ENCODE measurements around the gene POR. TPM values are rescaled to one million over a fixed set of nuclear protein-coding genes. Genes with fewer than 3 reads are reported as not detected.

The POR gene
- total RNA-seq, 1 experiment from 2014 or later: 168 TPM

DNA sequence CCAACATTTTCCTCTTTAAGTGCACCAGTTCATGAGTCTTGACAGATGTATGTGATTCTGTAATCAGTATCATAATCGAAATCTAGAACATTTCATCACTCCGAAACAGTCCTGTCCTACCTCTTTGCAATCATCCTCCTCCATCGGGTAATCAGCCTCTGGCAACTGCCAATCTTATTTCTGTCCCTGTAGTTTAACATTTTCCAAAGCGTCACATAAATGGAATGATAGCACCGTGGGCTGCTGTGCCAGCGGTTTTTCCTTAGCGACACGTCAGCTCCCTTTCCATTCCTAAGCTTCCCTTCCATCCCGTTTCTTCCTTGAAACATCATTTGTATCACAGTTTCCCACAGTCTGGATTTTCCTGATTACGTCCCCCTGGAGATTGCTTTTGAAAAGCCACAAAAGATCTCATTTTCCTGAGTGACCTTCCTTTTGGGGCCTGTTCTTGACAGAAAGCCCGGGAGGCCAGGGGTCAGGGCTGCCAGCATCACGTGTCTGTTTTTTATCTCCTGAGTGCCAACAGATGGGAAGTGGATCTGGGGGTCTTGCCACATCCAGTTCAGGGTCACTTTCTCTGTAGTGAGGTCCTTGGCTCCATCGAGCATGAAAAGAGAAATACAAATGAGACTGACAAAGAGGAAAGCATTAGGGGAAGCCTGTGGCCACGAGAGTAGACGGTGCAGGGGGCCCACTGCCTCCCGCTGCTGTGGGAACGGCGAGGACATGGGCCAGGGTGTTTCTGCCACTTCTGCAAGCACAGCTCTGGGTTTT lies 47.8 kb downstream of the POR start:
- Histone ChIP-seq H3K36me3 (ENCODE audit: control insufficient read depth, insufficient read depth, low read length) (no peaks in the 10 kb centered on the region), H3K27ac (ENCODE audit: low read length) (no peak overlapping the region), H3K4me3 (ENCODE audit: low read depth in 2 of 2, low read length in 2 of 2) (no peak overlapping the region), H3K9me3 (ENCODE audit: control insufficient read depth, insufficient read depth, low read depth, low read length) (no peaks in the 10 kb centered on the region), H3K4me1 (ENCODE audit: control insufficient read depth, insufficient read depth, low read length) (0 out of 2 replicates have a peak, but pooled peaks cover 5% of the 10 kb centered on the region), H3K27me3 (ENCODE audit: control insufficient read depth, insufficient read depth, low read length) (no peaks in the 10 kb centered on the region)
- intact Hi-C loops (cut with micrococcal nuclease; ENCODE audit: unreplicated experiment) (no loop called here), in situ Hi-C loops (cut with HindIII; ENCODE audit: low pct_unique_long_range_greater_than_20kb, low sequenced_read_pairs) (no loop called here)
- POLR2A ChIA-PET: no interaction called here
- BruUV-seq (replicated peaks): no TSS peak
- TF ChIP-seq, protein P1, sequence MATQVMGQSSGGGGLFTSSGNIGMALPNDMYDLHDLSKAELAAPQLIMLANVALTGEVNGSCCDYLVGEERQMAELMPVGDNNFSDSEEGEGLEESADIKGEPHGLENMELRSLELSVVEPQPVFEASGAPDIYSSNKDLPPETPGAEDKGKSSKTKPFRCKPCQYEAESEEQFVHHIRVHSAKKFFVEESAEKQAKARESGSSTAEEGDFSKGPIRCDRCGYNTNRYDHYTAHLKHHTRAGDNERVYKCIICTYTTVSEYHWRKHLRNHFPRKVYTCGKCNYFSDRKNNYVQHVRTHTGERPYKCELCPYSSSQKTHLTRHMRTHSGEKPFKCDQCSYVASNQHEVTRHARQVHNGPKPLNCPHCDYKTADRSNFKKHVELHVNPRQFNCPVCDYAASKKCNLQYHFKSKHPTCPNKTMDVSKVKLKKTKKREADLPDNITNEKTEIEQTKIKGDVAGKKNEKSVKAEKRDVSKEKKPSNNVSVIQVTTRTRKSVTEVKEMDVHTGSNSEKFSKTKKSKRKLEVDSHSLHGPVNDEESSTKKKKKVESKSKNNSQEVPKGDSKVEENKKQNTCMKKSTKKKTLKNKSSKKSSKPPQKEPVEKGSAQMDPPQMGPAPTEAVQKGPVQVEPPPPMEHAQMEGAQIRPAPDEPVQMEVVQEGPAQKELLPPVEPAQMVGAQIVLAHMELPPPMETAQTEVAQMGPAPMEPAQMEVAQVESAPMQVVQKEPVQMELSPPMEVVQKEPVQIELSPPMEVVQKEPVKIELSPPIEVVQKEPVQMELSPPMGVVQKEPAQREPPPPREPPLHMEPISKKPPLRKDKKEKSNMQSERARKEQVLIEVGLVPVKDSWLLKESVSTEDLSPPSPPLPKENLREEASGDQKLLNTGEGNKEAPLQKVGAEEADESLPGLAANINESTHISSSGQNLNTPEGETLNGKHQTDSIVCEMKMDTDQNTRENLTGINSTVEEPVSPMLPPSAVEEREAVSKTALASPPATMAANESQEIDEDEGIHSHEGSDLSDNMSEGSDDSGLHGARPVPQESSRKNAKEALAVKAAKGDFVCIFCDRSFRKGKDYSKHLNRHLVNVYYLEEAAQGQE (IDR thresholded peaks at IDR 0.05; ENCODE audit: insufficient read depth in 1 of 2, low read depth in 2 of 2, low read length in 1 of 2): no peak
- TF ChIP-seq, protein P2, sequence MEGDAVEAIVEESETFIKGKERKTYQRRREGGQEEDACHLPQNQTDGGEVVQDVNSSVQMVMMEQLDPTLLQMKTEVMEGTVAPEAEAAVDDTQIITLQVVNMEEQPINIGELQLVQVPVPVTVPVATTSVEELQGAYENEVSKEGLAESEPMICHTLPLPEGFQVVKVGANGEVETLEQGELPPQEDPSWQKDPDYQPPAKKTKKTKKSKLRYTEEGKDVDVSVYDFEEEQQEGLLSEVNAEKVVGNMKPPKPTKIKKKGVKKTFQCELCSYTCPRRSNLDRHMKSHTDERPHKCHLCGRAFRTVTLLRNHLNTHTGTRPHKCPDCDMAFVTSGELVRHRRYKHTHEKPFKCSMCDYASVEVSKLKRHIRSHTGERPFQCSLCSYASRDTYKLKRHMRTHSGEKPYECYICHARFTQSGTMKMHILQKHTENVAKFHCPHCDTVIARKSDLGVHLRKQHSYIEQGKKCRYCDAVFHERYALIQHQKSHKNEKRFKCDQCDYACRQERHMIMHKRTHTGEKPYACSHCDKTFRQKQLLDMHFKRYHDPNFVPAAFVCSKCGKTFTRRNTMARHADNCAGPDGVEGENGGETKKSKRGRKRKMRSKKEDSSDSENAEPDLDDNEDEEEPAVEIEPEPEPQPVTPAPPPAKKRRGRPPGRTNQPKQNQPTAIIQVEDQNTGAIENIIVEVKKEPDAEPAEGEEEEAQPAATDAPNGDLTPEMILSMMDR (IDR thresholded peaks at IDR 0.05): no peak
- TF ChIP-seq TCF7L2 (IDR thresholded peaks at IDR 0.05; ENCODE audit: low read depth, low read length) (no peak), POLR2AphosphoS5 (IDR thresholded peaks at IDR 0.05; ENCODE audit: low read depth, low read length) (no peak), SIN3A (IDR thresholded peaks at IDR 0.05; ENCODE audit: borderline replicate concordance, insufficient read depth, low read depth, low read length) (no peak)
- ATAC-seq (no peak), DNase-seq (ENCODE audit: low read depth, low spot score) (no peak)
- CTCF ChIA-PET: no interaction called here

DNA sequence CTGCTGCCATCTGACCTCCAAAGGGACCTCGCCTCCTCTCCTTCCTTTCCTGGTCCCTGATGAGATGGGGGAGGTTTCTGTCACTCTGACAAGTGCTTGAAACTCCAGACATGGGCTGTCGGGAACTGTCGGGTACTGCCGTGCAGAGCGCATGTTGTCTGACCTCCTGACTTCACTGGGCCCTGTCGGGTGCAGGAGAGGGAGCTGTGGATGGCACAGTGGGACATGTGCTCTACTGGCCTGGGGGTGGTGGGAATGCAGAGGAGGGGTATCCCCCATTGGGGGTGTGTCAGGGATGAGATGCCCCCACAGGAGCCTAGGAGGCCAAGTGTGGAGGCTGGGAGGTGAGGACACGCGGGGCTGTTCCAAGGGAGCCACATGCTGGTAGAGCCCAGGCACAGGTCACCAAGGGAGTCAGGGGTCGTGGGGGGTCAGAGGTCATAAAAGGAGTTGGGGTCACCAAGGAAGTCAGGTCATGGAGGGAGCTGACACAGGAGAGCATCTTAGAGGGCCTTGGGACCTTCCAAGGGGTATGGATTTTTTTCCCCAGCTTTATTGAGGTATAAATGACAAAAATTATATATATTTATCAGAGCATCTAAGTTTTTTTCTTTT lies 48.5 kb downstream of the POR start:
- H3K9me3 ChIP-seq (ENCODE audit: control insufficient read depth, insufficient read depth, low read depth, low read length): no peaks in the 10 kb centered on the region
- ChIA-PET CTCF (no interaction called here), POLR2A (interaction anchor here (0.7 kb wide), 1 partner anchor 27 kb away, joined by 7 read pairs; no protein-coding TSS in a partner anchor)
- DNase-seq (ENCODE audit: low read depth, low spot score): no peak
- ATAC-seq: no peak
- no TSS peak for BruUV-seq (replicated peaks)
- H3K4me3 ChIP-seq (ENCODE audit: low read depth in 2 of 2, low read length in 2 of 2): no peak overlapping the region
- H3K4me1 ChIP-seq (ENCODE audit: control insufficient read depth, insufficient read depth, low read length): 0 out of 2 replicates have a peak, but pooled peaks cover 5% of the 10 kb centered on the region
- intact Hi-C loops (cut with micrococcal nuclease; ENCODE audit: unreplicated experiment): no loop called here
- H3K27ac ChIP-seq (ENCODE audit: low read length): no peak overlapping the region
- no peaks in the 10 kb centered on the region for H3K36me3 ChIP-seq (ENCODE audit: control insufficient read depth, insufficient read depth, low read length)
- H3K27me3 ChIP-seq (ENCODE audit: control insufficient read depth, insufficient read depth, low read length): no peaks in the 10 kb centered on the region
- in situ Hi-C loops (cut with HindIII; ENCODE audit: low pct_unique_long_range_greater_than_20kb, low sequenced_read_pairs): no loop called here
- TF ChIP-seq SIN3A (IDR thresholded peaks at IDR 0.05; ENCODE audit: borderline replicate concordance, insufficient read depth, low read depth, low read length) (no peak), POLR2AphosphoS5 (IDR thresholded peaks at IDR 0.05; ENCODE audit: low read depth, low read length) (no peak), TCF7L2 (IDR thresholded peaks at IDR 0.05; ENCODE audit: low read depth, low read length) (no peak)
- TF ChIP-seq, protein P1 (IDR thresholded peaks at IDR 0.05; ENCODE audit: insufficient read depth in 1 of 2, low read depth in 2 of 2, low read length in 1 of 2): no peak
- TF ChIP-seq, protein P2 (IDR thresholded peaks at IDR 0.05): no peak

All from Panc1 (cell line).